SKM-1 (cell line): ENCODE data around the gene FAM186B.

ENCODE experiments used
- DNase-seq: peaks from one replicate; lab custom pipeline; 2025; ENCODE audit not compliant: unreplicated experiment; lab: John Stamatoyannopoulos, UW

Gene FAM186B

GRCh38 chr12:49553512-49554088 lies 51.8 kb downstream of the FAM186B start:
- no peak for DNase-seq

DNA sequence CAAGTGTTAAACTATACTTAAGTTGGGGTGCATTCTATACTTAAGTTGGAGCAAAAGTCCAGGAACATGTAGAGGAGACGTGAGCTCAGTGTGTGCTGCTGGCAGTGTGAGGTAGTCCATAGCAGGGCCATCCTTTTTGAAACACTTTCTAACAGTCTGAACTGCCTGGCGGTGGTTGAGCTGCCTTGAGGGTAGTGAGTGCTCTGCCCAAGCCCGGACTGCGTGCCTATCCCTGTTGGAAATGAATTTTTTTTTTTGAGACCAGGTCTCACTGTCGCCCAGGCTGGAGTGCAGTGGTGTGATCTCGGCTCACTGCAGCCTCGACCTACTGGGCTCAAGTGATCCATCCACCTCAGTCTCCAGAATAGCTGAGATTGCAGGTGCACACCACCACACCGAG lies 52.5 kb downstream of the FAM186B start:
- DNase-seq, result no peak

DNA sequence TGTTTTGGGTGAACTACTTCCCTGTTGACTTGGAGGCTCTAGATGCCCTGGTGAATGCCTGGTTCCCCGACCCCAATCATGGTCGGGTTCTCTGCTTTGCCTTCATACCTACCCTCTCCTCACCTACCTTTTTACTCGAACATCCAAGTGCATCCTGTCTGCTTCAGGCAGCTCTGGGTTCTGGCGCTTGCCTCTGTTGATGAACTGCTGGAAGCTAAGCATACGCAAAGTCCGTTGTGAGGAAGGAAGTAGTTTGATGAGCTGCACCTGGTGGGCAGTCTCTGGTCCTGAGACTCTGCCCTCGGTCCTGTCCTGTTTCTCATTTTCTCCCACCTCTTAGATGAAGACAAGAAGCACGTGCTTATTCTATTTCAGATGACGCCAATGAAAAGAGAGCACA lies 53.0 kb downstream of the FAM186B start:
- no peak for DNase-seq

GRCh38 chr12:49552014-49552413 lies 53.4 kb downstream of the FAM186B start:
- DNase-seq, result no peak

GRCh38 chr12:49550693-49551252 lies 54.7 kb downstream of the FAM186B start:
- DNase-seq, result no peak

DNA sequence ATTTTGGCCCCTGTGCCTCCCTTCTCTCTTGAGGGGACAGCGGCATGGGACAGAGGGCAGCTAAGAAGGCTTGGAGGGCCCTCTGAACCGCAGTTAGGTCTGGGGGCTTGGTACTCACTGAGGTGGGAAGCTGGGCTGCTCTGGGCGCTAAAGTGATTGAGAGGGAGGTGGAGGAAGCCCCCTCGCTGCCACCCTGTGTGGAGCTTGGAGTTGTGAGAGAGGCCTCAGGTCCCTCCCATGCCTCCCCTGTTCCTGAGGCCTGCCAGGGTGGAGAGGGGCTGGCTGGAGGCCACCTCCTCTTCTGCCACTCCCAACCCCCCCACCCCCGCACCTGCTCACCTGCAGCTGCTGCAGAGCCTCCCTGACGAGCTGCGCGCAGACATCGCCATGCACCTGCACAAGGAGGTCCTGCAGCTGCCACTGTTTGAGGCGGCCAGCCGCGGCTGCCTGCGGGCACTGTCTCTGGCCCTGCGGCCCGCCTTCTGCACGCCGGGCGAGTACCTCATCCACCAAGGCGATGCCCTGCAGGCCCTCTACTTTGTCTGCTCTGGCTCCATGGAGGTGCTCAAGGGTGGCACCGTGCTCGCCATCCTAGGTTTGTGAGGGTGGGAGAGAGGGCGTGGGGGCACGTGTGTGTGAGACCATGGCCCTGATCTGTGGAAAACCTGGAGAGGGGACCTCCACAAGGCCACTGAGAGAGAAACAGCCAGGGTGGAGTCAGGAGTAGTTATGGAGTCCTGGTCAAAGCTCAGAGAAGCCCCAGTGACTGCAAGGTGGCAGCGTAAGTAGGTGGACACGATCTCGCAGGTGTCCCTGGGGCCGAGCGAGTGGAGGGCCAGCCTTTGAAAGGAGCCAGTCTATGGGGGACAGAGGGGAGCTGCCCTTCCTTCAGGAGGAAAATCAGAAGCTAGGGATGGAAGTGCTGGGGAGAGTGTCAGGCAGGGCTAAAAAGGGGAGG lies 55.4 kb downstream of the FAM186B start:
- no peak for DNase-seq

- no peak for DNase-seq
Measured at GRCh38 chr12:49548822-49549648, 56.4 kb downstream of the FAM186B start.

DNA sequence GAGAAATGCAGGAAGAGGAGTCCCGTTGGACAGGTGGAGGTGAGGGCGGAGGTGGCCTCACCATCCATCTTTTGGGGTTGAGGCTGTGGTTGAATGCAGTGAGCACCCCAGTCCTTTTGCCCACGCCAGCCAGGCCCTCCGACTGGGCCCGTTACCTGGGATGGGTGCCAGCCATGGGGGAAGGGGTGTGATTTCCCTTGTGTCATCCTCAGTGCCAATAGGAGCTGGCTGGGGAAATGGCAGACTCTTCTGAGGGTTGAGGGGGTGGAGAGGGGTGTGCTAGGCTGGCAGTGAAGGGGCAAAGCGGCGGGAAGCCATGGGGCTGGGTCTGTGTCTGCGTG lies 57.0 kb downstream of the FAM186B start:
- DNase-seq, result no peak

GRCh38 chr12:49547090-49547690 lies 58.2 kb downstream of the FAM186B start:
- DNase-seq, result no peak

DNA sequence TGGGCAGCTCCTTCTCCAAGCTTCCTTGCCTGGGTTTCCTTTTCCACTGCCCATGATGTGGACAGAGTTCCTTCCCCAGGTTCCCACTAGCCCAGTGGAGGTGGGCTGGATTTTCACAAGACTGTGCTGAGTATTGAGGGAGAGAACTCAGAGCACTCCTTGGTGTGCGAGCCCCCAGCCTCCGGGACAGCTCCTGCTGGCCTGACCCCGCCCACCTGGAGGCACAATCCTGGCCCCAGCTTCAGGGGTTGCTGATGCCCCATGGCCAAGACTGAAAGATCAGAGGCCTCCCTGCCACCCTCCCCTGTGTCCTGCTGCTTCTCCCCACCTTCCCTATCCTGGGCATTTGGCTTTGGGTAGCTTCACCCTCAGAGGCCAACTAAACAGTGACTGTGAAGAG lies 59.0 kb downstream of the FAM186B start:
- DNase-seq, result no peak

GRCh38 chr12:49545815-49546214 lies 59.6 kb downstream of the FAM186B start:
- no peak for DNase-seq

DNA sequence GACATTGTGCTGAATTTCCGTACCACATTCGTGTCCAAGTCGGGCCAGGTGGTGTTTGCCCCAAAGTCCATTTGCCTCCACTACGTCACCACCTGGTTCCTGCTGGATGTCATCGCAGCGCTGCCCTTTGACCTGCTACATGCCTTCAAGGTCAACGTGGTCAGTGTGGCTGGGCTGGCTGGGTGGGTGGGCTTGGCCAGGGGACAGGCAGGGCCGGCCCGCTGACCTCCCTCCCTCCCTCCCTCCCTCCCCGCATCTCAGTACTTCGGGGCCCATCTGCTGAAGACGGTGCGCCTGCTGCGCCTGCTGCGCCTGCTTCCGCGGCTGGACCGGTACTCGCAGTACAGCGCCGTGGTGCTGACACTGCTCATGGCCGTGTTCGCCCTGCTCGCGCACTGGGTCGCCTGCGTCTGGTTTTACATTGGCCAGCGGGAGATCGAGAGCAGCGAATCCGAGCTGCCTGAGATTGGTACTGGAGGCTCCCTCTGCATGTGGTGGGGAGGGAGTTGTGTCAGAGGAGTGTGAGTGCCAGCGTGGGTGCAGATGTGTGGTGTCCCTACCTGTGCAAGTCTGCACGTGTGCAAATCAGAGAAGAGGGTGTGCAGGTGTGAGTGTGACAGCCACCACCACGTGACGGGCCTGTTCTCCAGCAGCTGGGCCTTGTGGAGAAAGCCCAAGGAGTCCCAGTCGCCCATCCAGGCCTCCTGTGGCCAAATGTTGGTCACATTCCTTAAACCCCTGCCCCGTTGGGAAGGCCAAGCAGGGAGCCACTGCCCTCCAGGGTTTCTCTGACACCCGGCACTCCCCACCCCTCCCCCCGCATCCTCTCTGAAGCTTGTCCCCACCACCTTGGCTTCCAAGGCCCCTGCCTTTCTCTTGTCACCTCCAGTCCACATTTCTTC lies 61.3 kb downstream of the FAM186B start:
- DNase-seq, result no peak

GRCh38 chr12:49543221-49543913 lies 62.1 kb downstream of the FAM186B start:
- DNase-seq, result no peak

DNA sequence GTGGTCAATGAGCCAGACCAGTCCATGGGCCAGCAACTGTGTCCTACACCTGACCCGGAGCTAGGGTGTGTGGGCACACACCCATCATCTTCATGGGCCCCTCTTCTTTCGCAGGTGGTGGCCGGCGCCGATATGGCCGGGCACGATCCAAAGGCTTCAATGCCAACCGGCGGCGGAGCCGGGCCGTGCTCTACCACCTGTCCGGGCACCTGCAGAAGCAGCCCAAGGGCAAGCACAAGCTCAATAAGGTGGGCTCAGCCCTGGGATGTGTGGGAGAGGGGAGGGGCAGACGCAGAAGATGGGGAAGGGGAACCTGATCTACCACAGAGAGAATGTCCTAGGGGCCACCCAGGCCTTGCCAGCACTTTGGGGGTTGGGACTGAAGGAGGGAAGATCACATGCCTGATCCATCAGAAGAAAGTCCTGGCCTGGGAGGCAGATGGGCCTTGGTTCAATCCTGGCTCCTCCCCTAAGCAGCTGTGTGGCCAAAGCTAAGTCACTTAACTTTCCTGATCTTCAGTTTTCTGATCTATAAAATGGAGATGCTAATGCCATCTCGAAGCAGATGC lies 62.8 kb downstream of the FAM186B start:
- DNase-seq, result no peak

GRCh38 chr12:49541911-49542505 lies 63.4 kb downstream of the FAM186B start:
- DNase-seq, result no peak

DNA sequence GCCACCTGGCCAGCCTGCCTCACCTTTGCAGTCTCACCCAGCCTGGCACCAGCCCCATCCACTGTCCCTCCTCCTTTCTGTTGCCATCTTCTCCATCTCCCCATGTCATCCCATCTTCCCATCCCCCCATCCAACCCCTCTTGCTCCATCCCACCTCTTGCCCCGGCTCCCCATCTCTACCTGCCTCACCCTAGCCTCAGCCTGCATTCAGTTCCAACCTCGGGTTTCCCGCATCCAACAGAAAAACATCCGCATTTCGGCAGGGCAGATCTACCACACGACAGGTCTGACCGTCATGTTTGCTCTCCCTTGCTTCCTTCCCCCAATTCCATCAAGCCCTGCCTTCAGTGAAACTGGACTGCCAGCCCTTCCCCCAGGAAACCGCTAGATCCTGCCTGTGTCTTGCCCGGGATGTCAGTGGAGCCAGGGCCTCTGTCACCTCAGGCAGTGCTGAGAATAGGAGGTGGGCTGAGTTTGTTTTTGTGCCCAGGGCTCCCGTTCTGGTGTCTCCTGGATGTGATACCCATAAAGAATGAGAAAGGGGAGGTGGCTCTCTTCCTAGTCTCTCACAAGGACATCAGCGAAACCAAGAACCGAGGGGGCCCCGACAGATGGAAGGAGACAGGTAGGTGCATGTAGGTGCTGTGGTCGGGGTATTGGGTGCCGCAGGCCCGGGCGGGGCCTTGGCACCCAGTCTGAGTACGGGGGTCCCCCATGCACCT lies 64.1 kb downstream of the FAM186B start:
- no peak for DNase-seq

DNA sequence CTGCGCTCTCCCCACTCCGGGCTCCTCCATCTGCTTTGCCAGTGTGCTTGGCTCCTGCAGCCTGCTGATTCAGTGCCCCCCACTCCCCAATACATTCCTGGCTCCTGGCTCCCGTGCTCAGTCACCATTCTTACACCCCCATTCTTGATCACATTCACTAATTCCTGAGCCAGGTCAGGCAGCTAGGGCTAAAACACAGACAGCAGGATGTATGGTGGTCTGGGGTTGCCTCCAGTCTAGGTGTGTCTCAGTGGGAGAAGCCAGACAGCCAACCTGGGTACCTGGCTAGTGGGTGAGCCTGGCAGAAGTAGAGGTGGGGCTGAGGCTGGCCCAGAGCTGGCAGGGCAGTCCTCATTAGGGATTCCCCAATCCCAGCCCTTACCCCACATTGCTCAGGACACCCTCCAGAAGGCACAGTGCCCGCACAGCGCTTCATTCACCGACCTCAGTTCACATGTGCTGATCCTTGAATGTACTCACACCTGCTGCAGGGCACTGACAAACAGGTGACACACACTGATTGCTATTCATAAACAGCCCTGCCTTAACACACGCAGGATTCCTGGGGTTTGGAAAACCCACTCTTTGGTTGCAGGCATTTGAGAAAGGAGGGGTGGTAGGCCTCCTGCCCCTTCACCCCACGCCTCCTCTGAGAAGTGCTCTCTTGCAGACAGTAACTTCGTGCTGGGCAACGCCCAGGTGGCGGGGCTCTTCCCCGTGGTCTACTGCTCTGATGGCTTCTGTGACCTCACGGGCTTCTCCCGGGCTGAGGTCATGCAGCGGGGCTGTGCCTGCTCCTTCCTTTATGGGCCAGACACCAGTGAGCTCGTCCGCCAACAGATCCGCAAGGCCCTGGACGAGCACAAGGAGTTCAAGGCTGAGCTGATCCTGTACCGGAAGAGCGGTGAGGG lies 65.0 kb downstream of the FAM186B start:
- no peak for DNase-seq
